OCI-LY1 (cell line): ENCODE measurements around the gene CD79B.
"Not testable (repeated sequence)": the region's sequence is repeated elsewhere in the genome, so short reads cannot be mapped to it uniquely, and the experiment has no call there.

ENCODE experiments used
- H2AFZ ChIP-seq: fragments of 200-600 bp; sonication (generic), shearing (Covaris generic); 2 replicates; pipeline ENCODE4 v1.6.0; 2014; ENCODE audit warnings: antibody characterized with exemption, mild to moderate bottlenecking, low read length
- H3F3A ChIP-seq: fragments of 200-600 bp; sonication (generic), shearing (Covaris generic); 2 replicates; pipeline ENCODE4 v1.6.0; 2014; ENCODE audit warnings: mild to moderate bottlenecking, antibody characterized with exemption, low read length, moderate library complexity; ENCODE audit not compliant: insufficient read depth
- H3K27ac ChIP-seq: fragments of 200-600 bp; sonication (generic); 2 replicates; pipeline ENCODE4 v1.5.1; 2014; ENCODE audit warnings: low read length, mixed run types, mild to moderate bottlenecking, low read depth; ENCODE audit not compliant: poor library complexity, severe bottlenecking
- H3K27me3 ChIP-seq: fragments of 200-600 bp; sonication (generic); 2 replicates; pipeline ENCODE4 v1.6.0; 2014; ENCODE audit warnings: antibody characterized with exemption, mild to moderate bottlenecking, low read length, moderate library complexity; ENCODE audit not compliant: insufficient read depth
- H3K36me3 ChIP-seq: fragments of 200-600 bp; sonication (generic); 2 replicates; pipeline ENCODE4 v1.6.1; 2014; ENCODE audit warnings: mild to moderate bottlenecking, antibody characterized with exemption, low read length, moderate library complexity, mixed read lengths; ENCODE audit not compliant: insufficient read depth
- H3K4me1 ChIP-seq: fragments of 200-600 bp; sonication (generic); 2 replicates; pipeline ENCODE4 v1.5.1; 2014; ENCODE audit warnings: mild to moderate bottlenecking, low read length, moderate library complexity; ENCODE audit not compliant: insufficient read depth, severe bottlenecking
- H3K4me2 ChIP-seq: fragments of 200-600 bp; sonication (generic), shearing (Covaris generic); 2 replicates; pipeline ENCODE4 v1.6.1; 2014; ENCODE audit warnings: low read length
- H3K4me3 ChIP-seq: fragments of 200-600 bp; sonication (generic); 2 replicates; pipeline ENCODE4 v1.5.1; 2014; ENCODE audit warnings: low read length, low read depth, mild to moderate bottlenecking, mixed read lengths; ENCODE audit not compliant: poor library complexity, severe bottlenecking
- H3K79me2 ChIP-seq: fragments of 200-600 bp; shearing (Covaris generic); 2 replicates; pipeline ENCODE4 v1.6.1; 2016; ENCODE audit warnings: mixed run types, low read length, mixed read lengths; ENCODE audit not compliant: insufficient read depth
- H3K9ac ChIP-seq: fragments of 200-600 bp; sonication (generic), shearing (Covaris generic); 2 replicates; pipeline ENCODE4 v1.6.1; 2014; ENCODE audit warnings: mild to moderate bottlenecking, low read length, mixed read lengths
- H3K9me2 ChIP-seq: fragments of 200-600 bp; sonication (generic), shearing (Covaris generic); 2 replicates; pipeline ENCODE4 v1.6.1; 2014; ENCODE audit warnings: low read depth, mild to moderate bottlenecking, low read length, mixed read lengths
- H3K9me3 ChIP-seq: fragments of 200-600 bp; shearing (Covaris generic); 2 replicates; pipeline ENCODE4 v1.6.1; 2014; ENCODE audit warnings: low read length, mixed read lengths
- H4K20me1 ChIP-seq: fragments of 200-600 bp; sonication (generic), shearing (Covaris generic); 2 replicates; pipeline ENCODE4 v1.6.0; 2016; ENCODE audit warnings: mild to moderate bottlenecking, low read length; ENCODE audit not compliant: insufficient read depth
- EZH2 ChIP-seq: fragments of 200-600 bp; sonication (generic), shearing (Covaris generic); IDR thresholded peaks from 2 replicates; pipeline ENCODE4 v1.8.0; 2017; ENCODE audit warnings: borderline replicate concordance, mixed run types, mild to moderate bottlenecking, antibody characterized with exemption, low read length, moderate library complexity, mixed read lengths
- TF ChIP-seq, protein P1 (sequence below): fragments of 200-600 bp; sonication (generic), shearing (Covaris generic); IDR thresholded peaks from 2 replicates; pipeline ENCODE4 v1.5.1; 2017; ENCODE audit warnings: mild to moderate bottlenecking, antibody characterized with exemption, low read length, moderate library complexity, mixed read lengths

Gene CD79B

DNA sequence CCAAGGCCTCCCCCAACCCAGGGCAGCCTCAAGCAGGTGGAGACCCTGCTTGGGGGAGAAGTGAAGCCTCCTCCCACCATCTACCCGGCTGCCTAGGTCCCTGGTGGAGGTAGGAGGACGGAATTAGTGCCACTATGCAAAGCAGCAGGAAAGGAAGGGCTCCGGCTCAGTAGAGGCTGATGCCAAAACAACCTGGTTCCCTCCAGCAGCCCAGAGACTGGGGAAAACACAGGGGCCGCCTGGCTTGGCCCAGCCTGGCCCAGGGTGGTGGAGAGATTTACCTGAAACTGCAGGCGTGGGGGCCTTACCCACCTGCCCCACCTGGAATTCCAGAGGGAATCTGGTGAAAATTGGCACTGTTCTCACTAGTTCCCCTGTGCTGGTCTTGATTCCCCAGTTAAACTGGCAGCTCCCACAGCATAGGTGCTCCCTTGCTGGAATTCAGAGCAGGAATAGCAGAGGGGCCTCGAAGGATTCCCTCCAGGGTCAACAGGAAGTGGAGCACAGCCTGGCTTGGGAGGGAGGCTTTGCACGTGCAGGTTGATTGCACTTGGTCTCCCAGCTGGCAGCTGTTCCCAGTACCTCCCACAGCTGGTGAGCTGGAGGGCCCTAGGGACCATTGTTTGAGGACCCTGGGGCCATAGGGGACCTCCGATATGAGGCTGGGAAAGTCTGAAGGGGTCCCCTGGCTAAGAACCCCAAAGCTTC is 4.5 kb downstream of the CD79B start:
- H3K4me1 ChIP-seq, result peaks cover 82% of the 10 kb centered on the region
- H3K79me2 ChIP-seq, result peaks cover 21% of the 10 kb centered on the region
- H4K20me1 ChIP-seq, result no peaks in the 10 kb centered on the region
- H3K4me3 ChIP-seq, result peak overlapping the region; percentile 97
- no peaks in the 10 kb centered on the region for H3K27me3 ChIP-seq
- H2AFZ ChIP-seq, result no peak overlapping the region
- no peaks in the 10 kb centered on the region for H3K9me2 ChIP-seq
- H3K9me3 ChIP-seq, result no peaks in the 10 kb centered on the region
- peak overlapping the region; percentile 100 for H3K9ac ChIP-seq
- TF ChIP-seq, protein P1, sequence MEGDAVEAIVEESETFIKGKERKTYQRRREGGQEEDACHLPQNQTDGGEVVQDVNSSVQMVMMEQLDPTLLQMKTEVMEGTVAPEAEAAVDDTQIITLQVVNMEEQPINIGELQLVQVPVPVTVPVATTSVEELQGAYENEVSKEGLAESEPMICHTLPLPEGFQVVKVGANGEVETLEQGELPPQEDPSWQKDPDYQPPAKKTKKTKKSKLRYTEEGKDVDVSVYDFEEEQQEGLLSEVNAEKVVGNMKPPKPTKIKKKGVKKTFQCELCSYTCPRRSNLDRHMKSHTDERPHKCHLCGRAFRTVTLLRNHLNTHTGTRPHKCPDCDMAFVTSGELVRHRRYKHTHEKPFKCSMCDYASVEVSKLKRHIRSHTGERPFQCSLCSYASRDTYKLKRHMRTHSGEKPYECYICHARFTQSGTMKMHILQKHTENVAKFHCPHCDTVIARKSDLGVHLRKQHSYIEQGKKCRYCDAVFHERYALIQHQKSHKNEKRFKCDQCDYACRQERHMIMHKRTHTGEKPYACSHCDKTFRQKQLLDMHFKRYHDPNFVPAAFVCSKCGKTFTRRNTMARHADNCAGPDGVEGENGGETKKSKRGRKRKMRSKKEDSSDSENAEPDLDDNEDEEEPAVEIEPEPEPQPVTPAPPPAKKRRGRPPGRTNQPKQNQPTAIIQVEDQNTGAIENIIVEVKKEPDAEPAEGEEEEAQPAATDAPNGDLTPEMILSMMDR, result no peak
- no peak for TF ChIP-seq EZH2
- H3F3A ChIP-seq, result peaks cover 18% of the 10 kb centered on the region
- peak overlapping the region; percentile 96 for H3K4me2 ChIP-seq
- H3K27ac ChIP-seq, result peak overlapping the region; percentile 97
- peaks cover 50% of the 10 kb centered on the region for H3K36me3 ChIP-seq

- Histone ChIP-seq H3K79me2 (peaks cover 10% of the 10 kb centered on the region), H3K9me2 (no peaks in the 10 kb centered on the region), H3K4me2 (peak overlapping the region; percentile 44; the same call in 1 of the 2 replicates), H2AFZ (no peak overlapping the region), H3K4me3 (no peak overlapping the region), H4K20me1 (no peaks in the 10 kb centered on the region), H3K27me3 (no peaks in the 10 kb centered on the region), H3K36me3 (peaks cover 41% of the 10 kb centered on the region), H3K9ac (peak overlapping the region; percentile 64), H3K27ac (peak overlapping the region; percentile 97), H3F3A (peaks cover 18% of the 10 kb centered on the region), H3K4me1 (peaks cover 92% of the 10 kb centered on the region), H3K9me3 (no peaks in the 10 kb centered on the region)
- TF ChIP-seq, protein P1, result no peak
- no peak for TF ChIP-seq EZH2
Measured at GRCh38 chr17:63926164-63926563, 6.0 kb downstream of the CD79B start.

DNA sequence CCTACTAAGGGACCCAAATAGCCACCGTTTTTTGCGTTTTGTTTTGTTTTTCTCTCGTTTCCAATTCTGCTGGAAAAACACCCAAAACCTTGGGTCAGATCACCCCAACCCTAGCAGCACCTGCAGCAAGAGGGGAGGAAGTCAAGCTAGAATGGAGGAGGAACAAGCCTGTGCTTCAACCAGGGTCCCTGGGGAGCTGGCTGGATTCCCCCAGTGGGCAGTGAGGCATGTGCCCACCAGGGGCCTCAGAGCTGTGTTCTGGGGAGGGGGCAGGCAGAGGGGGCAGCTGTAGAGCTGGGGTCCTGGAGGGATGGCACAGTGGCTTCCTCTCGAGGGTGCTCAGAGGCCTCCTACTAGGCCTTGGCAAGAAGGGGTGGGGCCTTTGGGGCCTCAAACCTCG is 6.5 kb downstream of the CD79B start:
- H3K9ac ChIP-seq, result peak overlapping the region; percentile 64
- peak overlapping the region; percentile 44; the same call in 1 of the 2 replicates for H3K4me2 ChIP-seq
- no peaks in the 10 kb centered on the region for H3K9me3 ChIP-seq
- H3K27ac ChIP-seq, result peak overlapping the region; percentile 97
- H3K4me3 ChIP-seq, result no peak overlapping the region
- H3K9me2 ChIP-seq, result no peaks in the 10 kb centered on the region
- H3K79me2 ChIP-seq, result peaks cover 4% of the 10 kb centered on the region
- peaks cover 18% of the 10 kb centered on the region for H3F3A ChIP-seq
- TF ChIP-seq EZH2, result no peak
- TF ChIP-seq, protein P1, result no peak
- no peak overlapping the region for H2AFZ ChIP-seq
- H4K20me1 ChIP-seq, result no peaks in the 10 kb centered on the region
- peaks cover 97% of the 10 kb centered on the region for H3K4me1 ChIP-seq
- peaks cover 36% of the 10 kb centered on the region for H3K36me3 ChIP-seq
- H3K27me3 ChIP-seq, result no peaks in the 10 kb centered on the region

DNA sequence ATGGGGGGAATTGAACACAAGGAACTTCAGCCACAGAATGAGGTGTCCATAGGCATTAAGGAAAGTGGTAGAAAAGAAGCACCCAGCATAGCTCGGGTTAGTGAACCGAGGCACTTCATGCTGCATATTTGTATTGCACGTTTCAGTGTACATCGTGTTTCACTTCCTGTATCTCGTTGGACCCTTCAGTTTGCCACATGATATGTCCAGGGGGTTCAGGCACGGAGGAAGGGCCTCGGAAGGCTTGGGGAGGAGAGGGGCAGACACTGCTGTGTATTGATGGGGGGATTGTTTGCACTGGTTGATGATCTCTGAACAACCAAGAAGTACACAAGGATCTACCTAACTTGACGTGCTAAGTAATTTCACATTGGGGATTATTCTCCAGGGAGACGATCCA is 9.7 kb downstream of the CD79B start:
- peak overlapping the region; percentile 47; the same call in 1 of the 2 replicates for H3K9ac ChIP-seq
- not testable (repeated sequence) for H2AFZ ChIP-seq
- peak overlapping the region; percentile 42; the same call in 1 of the 2 replicates for H3K4me2 ChIP-seq

DNA sequence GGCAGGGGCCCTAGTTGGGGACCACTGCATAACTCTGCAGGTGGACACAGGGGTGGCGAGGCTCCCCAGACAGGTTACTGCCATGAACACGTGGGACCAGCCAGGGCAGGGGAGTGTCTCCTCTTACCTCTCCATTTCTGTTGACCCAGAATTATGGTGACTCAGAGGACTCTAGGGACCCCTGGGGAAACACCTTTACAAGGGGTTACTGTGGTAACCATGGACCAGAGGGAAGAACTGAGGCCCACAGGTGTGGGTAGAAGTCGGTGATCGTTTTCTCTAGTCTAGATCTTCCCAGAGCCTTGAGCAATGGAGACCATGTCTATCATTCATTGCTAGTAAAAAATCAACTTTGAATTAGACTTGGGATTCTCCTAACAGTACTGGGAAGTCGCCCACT is 11.4 kb downstream of the CD79B start:
- not testable (repeated sequence) for H3K9me2 ChIP-seq, H4K20me1 ChIP-seq, H3K36me3 ChIP-seq, H3K9me3 ChIP-seq, H3K79me2 ChIP-seq, H3K27me3 ChIP-seq, H3F3A ChIP-seq, H3K4me3 ChIP-seq, H2AFZ ChIP-seq
- Histone ChIP-seq H3K9ac (peak overlapping the region; percentile 29; the same call in 1 of the 2 replicates), H3K27ac (peak overlapping the region; percentile 86), H3K4me2 (peak overlapping the region; percentile 57; the same call in 1 of the 2 replicates), H3K4me1 (peaks cover 72% of the 10 kb centered on the region)

More for the DNA sequence above, 9.7 kb downstream of the CD79B start:
- H3K27ac ChIP-seq, result peak overlapping the region; percentile 97
- not testable (repeated sequence) for H3K9me3 ChIP-seq, H4K20me1 ChIP-seq, H3K4me3 ChIP-seq, H3K79me2 ChIP-seq, H3K36me3 ChIP-seq, H3K27me3 ChIP-seq, H3K9me2 ChIP-seq
- peaks cover 82% of the 10 kb centered on the region for H3K4me1 ChIP-seq
- H3F3A ChIP-seq, result peaks cover 18% of the 10 kb centered on the region
